HG02973 (cell line): ENCODE measurements around the gene VMO1.
A peak's percentile ranks its signal among the peaks of the same experiment; 100 is the strongest.
"Not testable (repeated sequence)": the region's sequence is repeated elsewhere in the genome, so short reads cannot be mapped to it uniquely, and the experiment has no call there.

Experiments used
- ATAC-seq: cut with Tn5 transposase; IDR thresholded peaks from one replicate; pipeline ENCODE4 v1.9.1; 2021; ENCODE audit warnings: moderate library complexity; ENCODE audit not compliant: unreplicated experiment

The VMO1 gene

GRCh38 chr17:4786106-4786511 lies at the start of gene VMO1:
Gene VMO1, minus strand, starts transcription at chr17:4786364. Its CDS starts 12 bp downstream, at chr17:4786352.
- ATAC-seq = no peak

- no peak for ATAC-seq
These were observed 48.5 kb upstream of the VMO1 start for GRCh38 chr17:4834681-4835020.

- no peak for ATAC-seq
These were observed 47.9 kb upstream of the VMO1 start for GRCh38 chr17:4833941-4834680.

- peak; percentile 77 for ATAC-seq
These were observed 47.2 kb upstream of the VMO1 start, which contains the start of gene MINK1 for GRCh38 chr17:4833178-4833940. Gene MINK1, plus strand, starts transcription at chr17:4833340. Its CDS starts 244 bp downstream, at chr17:4833584.

GRCh38 chr17:4832829-4833177 lies 46.6 kb upstream of the VMO1 start:
- ATAC-seq = not testable (repeated sequence)

GRCh38 chr17:4827399-4827798 lies 41.2 kb upstream of the VMO1 start:
- no peak for ATAC-seq

GRCh38 chr17:4823373-4824089 lies 37.4 kb upstream of the VMO1 start:
- ATAC-seq = no peak

- ATAC-seq = no peak
These were observed 36.7 kb upstream of the VMO1 start for GRCh38 chr17:4822835-4823234.

- ATAC-seq = no peak
These were observed 32.1 kb upstream of the VMO1 start for GRCh38 chr17:4818276-4818675.

GRCh38 chr17:4816826-4817225 lies 30.7 kb upstream of the VMO1 start:
- ATAC-seq = no peak

GRCh38 chr17:4815043-4815675 lies 29.0 kb upstream of the VMO1 start:
- no peak for ATAC-seq

GRCh38 chr17:4812690-4813089 lies 26.5 kb upstream of the VMO1 start:
- no peak for ATAC-seq

GRCh38 chr17:4811471-4811870 lies 25.3 kb upstream of the VMO1 start:
- ATAC-seq = no peak

GRCh38 chr17:4810696-4811290 lies 24.6 kb upstream of the VMO1 start:
- ATAC-seq = no peak

- no peak for ATAC-seq
These were observed 22.2 kb upstream of the VMO1 start for GRCh38 chr17:4808378-4808767.

- no peak for ATAC-seq
These were observed 21.6 kb upstream of the VMO1 start for GRCh38 chr17:4807605-4808377.

- ATAC-seq = peak; percentile 79
These were observed 20.8 kb upstream of the VMO1 start, which contains the start of gene PLD2 for GRCh38 chr17:4806777-4807604. Gene PLD2, plus strand, starts transcription at chr17:4807152. Its CDS starts 621 bp downstream, at chr17:4807773.

- ATAC-seq = no peak
These were observed 20.3 kb upstream of the VMO1 start for GRCh38 chr17:4806456-4806776.

- no peak for ATAC-seq
These were observed 16.1 kb upstream of the VMO1 start, which contains the start of gene C17orf114 for GRCh38 chr17:4802228-4802627. Gene C17orf114, minus strand, starts transcription at chr17:4802328.
